C4-2B (cell line): ENCODE results near the gene HS6ST3.

ENCODE experiments used
- CTCF ChIP-seq: fragments of 450-650 bp; conservative IDR thresholded peaks from 2 replicates; pipeline ENCODE4 v1.5.1; 2017; ENCODE audit warnings: mild to moderate bottlenecking
- ZFX ChIP-seq: fragments of 450-650 bp; IDR thresholded peaks from 2 replicates; pipeline ENCODE4 v1.6.1; 2017

- TF ChIP-seq CTCF (no peak), ZFX (no peak)
These were observed 30.0 kb downstream of the HS6ST3 start for GRCh38 chr13:96119921-96120320.
